Upper lobe of left lung (tissue), 4 donors: ENCODE measurements around the gene C6orf62.

ENCODE experiments used
- CTCF ChIP-seq, 6 experiments: fragments of 450-650 bp in 4 of 6; fragments of 200-600 bp in 2 of 6; sonication (generic) in 2 of 6; IDR thresholded peaks; one replicate each; pipeline ENCODE4 v1.5.1; 2016 to 2019; ENCODE audit warnings: antibody characterized with exemption in 6 of 6
- EP300 ChIP-seq, 4 donors: sonication (generic); formaldehyde crosslinking; IDR thresholded peaks; one replicate each; pipeline ENCODE4 v1.5.1; 2017; ENCODE audit warnings: antibody characterized with exemption in 4 of 4, control low read depth in 2 of 4
- POLR2A ChIP-seq, 4 donors: fragments of 450-650 bp; IDR thresholded peaks; one replicate each; pipeline ENCODE4 v1.5.1; 2016 to 2017; ENCODE audit warnings: antibody characterized with exemption in 4 of 4, mild to moderate bottlenecking in 2 of 4
- POLR2AphosphoS5 ChIP-seq, 2 donors: sonication (generic); formaldehyde crosslinking; IDR thresholded peaks; one replicate each; pipeline ENCODE4 v1.5.1; 2017; ENCODE audit warnings: antibody characterized with exemption in 2 of 2

DNA sequence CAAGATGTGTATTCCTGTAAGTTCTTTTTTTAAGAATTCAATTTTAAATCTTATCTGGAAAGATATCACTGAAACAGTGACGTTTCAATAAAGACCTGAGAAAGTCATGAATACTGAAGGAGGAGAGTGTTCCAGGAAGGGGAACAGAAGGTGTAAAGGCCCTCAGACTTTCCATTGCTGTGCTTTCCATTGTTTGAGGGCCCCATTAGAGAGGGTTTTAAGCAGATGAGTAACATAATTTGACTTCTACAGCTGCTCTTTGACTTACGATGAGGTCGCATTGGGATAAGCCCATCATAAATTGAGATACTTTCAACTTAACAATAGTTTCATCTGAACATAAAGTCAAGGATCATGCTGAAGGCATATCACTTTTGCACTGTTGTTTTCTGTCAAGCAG lies 27.4 kb downstream of the C6orf62 start:
- TF ChIP-seq CTCF (IDR thresholded peaks at IDR 0.05) (no peak), POLR2A (IDR thresholded peaks at IDR 0.05) (no peak), EP300 (IDR thresholded peaks at IDR 0.05) (no peak), POLR2AphosphoS5 (IDR thresholded peaks at IDR 0.05) (no peak)
